Fibroblast of lung (primary cell): ENCODE measurements around the gene CDH5.

Experiments used
- CTCF ChIP-seq, 2 donors: IDR thresholded peaks in 1 of 2; conservative IDR thresholded peaks in 1 of 2; 1 replicate in 1 of 2; 2 replicates in 1 of 2; pipeline ENCODE4 v1.5.1; 2011 to 2012; ENCODE audit warnings: low read length in 2 of 2, control low read depth in 1 of 2, inconsistent platforms in 1 of 2, low read depth in 1 of 2, mild to moderate bottlenecking in 1 of 2
- EZH2 ChIP-seq: IDR thresholded peaks from 2 replicates; pipeline ENCODE4 v1.5.1; 2012; ENCODE audit warnings: low read length, control low read depth, mild to moderate bottlenecking; ENCODE audit errors: missing control alignments

GRCh38 chr16:66430214-66430613 lies 63.7 kb downstream of the CDH5 start:
- TF ChIP-seq CTCF (conservative IDR thresholded peaks at IDR 0.05 in 1 of 2, IDR thresholded peaks at IDR 0.05 in 1 of 2; ENCODE audit: low read depth in 1 of 2, low read length in 2 of 2) (no peak), EZH2 (no peak)
